ENCODE measurements around the gene MAEA.

DNA sequence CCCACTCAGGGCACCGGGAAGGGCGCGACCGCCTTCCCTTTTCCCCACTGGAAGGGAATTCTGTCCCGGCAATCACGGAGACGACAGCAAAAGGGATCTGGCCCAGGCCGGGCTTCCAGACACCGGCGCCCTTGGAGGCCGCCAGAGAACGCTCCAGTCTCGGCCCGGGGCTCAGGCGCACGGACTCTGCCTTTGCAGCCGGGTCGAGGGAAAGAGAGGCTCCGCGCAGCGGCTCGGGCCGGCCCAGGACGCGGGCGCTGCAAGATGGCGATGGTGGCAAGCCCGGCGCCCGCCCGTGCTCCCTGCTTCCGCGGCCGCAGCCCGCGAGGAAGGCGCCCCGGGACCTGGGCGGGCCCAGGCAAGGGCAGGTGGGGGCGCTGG is 41.8 kb upstream of the MAEA start:
- TF ChIP-seq POLR2A (IDR thresholded peaks at IDR 0.05) = no peak
- TF ChIP-seq CTCF (IDR thresholded peaks at IDR 0.05) = no peak
- TF ChIP-seq POLR2AphosphoS5 (IDR thresholded peaks at IDR 0.05) = no peak
- no peak for TF ChIP-seq EP300 (IDR thresholded peaks at IDR 0.05)
